Vagina (tissue), 2 donors: ENCODE results near the gene SLC24A3.

Experiments used
- POLR2A ChIP-seq, 2 donors: fragments of 450-650 bp; IDR thresholded peaks; one replicate each; pipeline ENCODE4 v1.6.1; 2017; ENCODE audit warnings: antibody characterized with exemption in 2 of 2, mild to moderate bottlenecking in 2 of 2, moderate library complexity in 2 of 2
- POLR2AphosphoS5 ChIP-seq, 2 donors: sonication (generic); formaldehyde crosslinking; IDR thresholded peaks; one replicate each; pipeline ENCODE4 v1.9.0; 2017; ENCODE audit warnings: antibody characterized with exemption in 2 of 2, mild to moderate bottlenecking in 2 of 2, low read depth in 1 of 2; ENCODE audit not compliant: insufficient read depth in 1 of 2
- TF ChIP-seq, protein P1 (sequence below), 3 experiments: fragments of 450-650 bp in 2 of 3; fragments of 200-600 bp in 1 of 3; sonication (generic) in 1 of 3; IDR thresholded peaks; one replicate each; pipeline ENCODE4 v1.5.1; 2017 to 2019; ENCODE audit warnings: antibody characterized with exemption in 3 of 3, mild to moderate bottlenecking in 2 of 3, moderate library complexity in 2 of 3

DNA sequence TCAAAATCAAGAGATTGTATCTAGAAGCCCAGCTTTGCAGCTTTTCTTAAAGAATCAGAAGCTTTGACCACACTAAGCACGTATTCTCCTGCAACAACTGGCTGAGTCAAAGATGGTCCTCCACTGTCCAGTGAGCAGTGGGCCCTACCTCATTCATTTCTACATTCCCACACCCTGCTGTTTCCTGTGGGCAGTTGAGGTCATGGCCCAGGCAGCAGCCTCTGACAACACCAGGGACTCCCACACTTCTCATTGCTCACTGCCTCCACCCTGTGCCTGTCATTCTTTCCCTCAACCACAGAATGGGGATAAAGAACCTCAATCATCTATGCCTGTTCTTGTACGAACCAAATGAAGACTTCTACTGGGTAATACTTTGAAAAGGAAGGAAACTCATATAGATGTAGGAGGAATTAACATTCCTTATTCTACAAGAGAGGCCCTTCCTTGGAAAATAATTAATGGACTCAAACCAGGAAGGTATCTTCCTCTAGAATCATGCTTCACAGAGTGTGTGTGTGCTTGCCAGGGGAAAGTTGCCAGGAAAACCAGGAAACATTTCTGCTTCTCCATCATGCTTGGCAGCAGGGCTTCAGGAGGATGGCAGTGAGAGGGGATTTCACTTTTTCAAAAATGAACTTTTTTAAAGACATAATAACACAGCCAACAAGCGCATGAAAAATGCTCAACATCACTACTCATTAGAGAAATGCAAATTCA lies 353.9 kb downstream of the SLC24A3 start:
- TF ChIP-seq, protein P1, sequence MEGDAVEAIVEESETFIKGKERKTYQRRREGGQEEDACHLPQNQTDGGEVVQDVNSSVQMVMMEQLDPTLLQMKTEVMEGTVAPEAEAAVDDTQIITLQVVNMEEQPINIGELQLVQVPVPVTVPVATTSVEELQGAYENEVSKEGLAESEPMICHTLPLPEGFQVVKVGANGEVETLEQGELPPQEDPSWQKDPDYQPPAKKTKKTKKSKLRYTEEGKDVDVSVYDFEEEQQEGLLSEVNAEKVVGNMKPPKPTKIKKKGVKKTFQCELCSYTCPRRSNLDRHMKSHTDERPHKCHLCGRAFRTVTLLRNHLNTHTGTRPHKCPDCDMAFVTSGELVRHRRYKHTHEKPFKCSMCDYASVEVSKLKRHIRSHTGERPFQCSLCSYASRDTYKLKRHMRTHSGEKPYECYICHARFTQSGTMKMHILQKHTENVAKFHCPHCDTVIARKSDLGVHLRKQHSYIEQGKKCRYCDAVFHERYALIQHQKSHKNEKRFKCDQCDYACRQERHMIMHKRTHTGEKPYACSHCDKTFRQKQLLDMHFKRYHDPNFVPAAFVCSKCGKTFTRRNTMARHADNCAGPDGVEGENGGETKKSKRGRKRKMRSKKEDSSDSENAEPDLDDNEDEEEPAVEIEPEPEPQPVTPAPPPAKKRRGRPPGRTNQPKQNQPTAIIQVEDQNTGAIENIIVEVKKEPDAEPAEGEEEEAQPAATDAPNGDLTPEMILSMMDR (IDR thresholded peaks at IDR 0.05), result no peak
- TF ChIP-seq POLR2A (IDR thresholded peaks at IDR 0.05) (no peak), POLR2AphosphoS5 (IDR thresholded peaks at IDR 0.05; ENCODE audit: insufficient read depth in 1 of 2, low read depth in 1 of 2) (no peak)
